PC-3 (cell line): ENCODE measurements around the gene CSTPP1.

ENCODE experiments used
- EZH2phosphoT487 ChIP-seq: fragments of 300-600 bp; sonication (generic); IDR thresholded peaks from 2 replicates; pipeline ENCODE4 v1.6.1; 2018; ENCODE audit warnings: mild to moderate bottlenecking, antibody characterized with exemption, low read length, borderline replicate concordance
- TF ChIP-seq, protein P1 (sequence below): fragments of 300-600 bp; sonication (generic); conservative IDR thresholded peaks from 2 replicates; pipeline ENCODE4 v1.5.1; 2017; ENCODE audit warnings: antibody characterized with exemption, low read depth, mild to moderate bottlenecking, low read length

GRCh38 chr11:47018637-47019036, 82.1 kb downstream of the CSTPP1 start:
- TF ChIP-seq, protein P1, sequence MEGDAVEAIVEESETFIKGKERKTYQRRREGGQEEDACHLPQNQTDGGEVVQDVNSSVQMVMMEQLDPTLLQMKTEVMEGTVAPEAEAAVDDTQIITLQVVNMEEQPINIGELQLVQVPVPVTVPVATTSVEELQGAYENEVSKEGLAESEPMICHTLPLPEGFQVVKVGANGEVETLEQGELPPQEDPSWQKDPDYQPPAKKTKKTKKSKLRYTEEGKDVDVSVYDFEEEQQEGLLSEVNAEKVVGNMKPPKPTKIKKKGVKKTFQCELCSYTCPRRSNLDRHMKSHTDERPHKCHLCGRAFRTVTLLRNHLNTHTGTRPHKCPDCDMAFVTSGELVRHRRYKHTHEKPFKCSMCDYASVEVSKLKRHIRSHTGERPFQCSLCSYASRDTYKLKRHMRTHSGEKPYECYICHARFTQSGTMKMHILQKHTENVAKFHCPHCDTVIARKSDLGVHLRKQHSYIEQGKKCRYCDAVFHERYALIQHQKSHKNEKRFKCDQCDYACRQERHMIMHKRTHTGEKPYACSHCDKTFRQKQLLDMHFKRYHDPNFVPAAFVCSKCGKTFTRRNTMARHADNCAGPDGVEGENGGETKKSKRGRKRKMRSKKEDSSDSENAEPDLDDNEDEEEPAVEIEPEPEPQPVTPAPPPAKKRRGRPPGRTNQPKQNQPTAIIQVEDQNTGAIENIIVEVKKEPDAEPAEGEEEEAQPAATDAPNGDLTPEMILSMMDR = no peak
- no peak for TF ChIP-seq EZH2phosphoT487
